Stimulated activated CD8-positive, alpha-beta memory T cell treated with anti-CD3 and anti-CD28 coated beads, Interleukin-4, amount 100 ng/mL, for 24 hours (primary cell): ENCODE results near the gene ST6GAL1.
A peak's percentile ranks its signal among the peaks of the same experiment; 100 is the strongest.
"Not testable (repeated sequence)": the region's sequence is repeated elsewhere in the genome, so short reads cannot be mapped to it uniquely, and the experiment has no call there.

Experiments
- DNase-seq: peaks from one replicate; pipeline ENCODE4 v3.0.0-alpha.2; 2020; ENCODE audit warnings: low read depth

The ST6GAL1 gene

GRCh38 chr3:186994000-186994955, 64.0 kb downstream of the ST6GAL1 start:
- no peak for DNase-seq

- no peak for DNase-seq
Observed at GRCh38 chr3:186996356-186996755, 66.0 kb downstream of the ST6GAL1 start.

DNA sequence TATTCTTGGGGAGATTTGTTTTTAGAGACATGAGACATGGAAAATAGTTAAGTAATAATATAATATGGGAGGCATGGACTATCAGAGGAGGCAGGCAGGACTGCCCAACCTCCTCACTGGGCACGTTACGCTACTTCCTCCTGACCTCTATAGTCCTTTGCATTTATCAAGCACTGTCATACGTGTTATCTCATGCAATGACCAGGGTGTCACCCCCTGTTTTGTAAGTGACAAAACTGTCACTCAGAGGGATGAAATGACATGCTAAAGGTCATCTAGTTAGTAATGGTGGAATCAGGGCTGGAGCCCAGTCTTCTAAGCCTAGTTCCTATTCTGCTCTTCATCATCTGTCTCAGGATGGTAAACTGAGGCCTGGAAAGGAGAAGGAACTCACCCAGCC, 66.7 kb downstream of the ST6GAL1 start:
- DNase-seq: no peak

DNA sequence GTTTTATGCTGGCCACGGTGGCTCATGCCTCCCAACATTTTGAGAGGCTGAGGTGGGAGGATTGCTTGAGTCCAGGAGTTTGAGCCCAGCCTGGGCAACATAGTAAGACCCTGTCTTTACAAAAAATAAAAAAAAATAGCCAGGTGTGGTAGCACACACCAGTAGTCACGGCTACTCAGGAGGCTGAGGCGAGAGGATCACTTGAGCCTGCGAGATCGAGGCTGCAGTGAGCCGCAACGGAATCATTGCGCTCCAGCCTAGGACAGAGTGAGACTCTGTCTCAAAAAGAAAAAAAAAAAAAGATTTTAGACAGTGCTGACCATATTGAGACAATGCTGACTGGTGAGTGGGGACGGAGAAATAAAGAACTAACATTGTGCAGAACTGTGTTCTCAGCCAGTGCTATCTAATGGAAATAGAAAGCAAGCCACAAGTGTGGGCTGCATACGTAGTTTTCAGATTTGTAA, 67.2 kb downstream of the ST6GAL1 start:
- no peak for DNase-seq

GRCh38 chr3:186998937-186999368, 68.6 kb downstream of the ST6GAL1 start:
- DNase-seq: no peak

DNA sequence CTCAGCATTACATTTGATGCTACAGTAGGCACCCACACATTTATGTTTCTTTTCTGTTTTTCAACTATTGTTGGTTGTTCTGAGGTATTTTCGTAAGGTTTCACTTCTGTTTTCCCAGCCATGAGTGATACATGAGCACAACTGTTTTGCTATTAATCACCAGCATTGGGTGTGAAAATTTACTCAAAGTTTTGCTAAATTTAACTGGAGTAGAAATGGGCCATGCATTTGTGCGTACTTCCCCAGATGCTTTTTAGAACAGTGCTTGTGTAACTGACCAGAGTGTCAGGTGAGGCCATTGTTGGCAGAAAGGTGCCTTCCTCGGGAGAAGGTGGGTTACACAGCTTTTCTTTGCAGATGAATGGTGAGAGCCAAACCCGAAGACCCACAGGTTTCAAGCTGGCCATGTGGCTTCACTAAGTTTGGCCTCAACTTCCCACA, 70.4 kb downstream of the ST6GAL1 start:
- DNase-seq: no peak

- DNase-seq: no peak
Observed at GRCh38 chr3:187002915-187003314, 72.6 kb downstream of the ST6GAL1 start.

GRCh38 chr3:187005827-187006481, 75.6 kb downstream of the ST6GAL1 start:
- DNase-seq: no peak

DNA sequence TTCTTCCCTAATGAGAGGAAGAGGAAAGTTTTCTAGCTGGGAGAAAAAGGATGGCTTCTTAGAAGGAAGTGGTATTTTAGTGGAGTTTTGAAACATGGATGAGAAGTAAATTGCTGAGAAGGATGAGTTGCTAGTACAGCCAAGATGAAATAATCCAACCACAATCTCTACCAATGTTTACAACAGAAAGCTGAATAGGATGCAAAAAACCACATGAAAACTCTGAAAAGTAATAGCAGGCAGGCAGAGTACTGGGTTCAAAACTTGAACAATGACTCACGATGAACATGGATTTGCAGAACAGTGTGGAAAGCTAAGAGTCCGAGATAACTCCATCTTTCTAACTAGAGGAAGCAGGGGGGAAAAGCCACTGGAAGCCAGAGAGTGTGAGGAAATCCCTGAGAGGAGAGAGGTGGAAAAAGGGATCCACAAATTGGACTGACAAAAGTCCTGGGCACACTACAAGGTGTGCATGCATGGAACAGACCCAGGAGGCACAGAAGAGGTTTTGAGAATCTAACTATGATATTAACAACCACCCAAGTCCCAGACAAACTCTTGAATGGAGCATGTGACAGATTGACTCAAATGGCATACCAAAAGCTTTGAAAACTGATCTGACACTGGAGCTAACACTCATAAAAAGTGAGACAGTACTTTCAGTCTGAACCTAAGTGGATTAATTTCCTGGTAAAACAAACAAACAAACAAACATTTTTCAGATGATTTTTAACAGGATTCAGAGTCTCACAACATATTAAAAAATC, 76.7 kb downstream of the ST6GAL1 start:
- no peak for DNase-seq

GRCh38 chr3:187010382-187010781, 80.1 kb downstream of the ST6GAL1 start:
- not testable (repeated sequence) for DNase-seq

DNA sequence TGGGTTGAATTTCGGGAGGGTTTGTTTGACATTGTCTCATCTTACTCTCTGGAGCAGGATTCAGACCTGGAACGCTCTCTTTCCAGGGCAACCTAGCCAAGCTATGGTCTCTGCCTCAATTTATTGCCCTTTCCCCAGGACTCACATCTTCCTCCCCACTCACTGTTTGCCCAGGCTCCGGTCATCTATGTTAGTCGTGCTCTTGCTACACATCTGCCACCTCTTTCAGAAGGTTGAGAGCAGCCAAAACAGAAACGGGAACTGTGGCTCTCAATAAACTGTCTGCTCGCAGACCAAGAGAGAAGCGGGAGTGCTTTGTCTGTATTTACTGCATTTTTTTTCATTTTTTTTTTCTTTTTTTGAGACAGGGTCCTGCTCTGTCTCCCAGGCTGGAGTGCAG, 81.6 kb downstream of the ST6GAL1 start:
- DNase-seq: no peak

GRCh38 chr3:187012609-187013051, 82.3 kb downstream of the ST6GAL1 start:
- peak; percentile 33 for DNase-seq

- no peak for DNase-seq
Observed at GRCh38 chr3:187013159-187013716, 82.9 kb downstream of the ST6GAL1 start.

DNA sequence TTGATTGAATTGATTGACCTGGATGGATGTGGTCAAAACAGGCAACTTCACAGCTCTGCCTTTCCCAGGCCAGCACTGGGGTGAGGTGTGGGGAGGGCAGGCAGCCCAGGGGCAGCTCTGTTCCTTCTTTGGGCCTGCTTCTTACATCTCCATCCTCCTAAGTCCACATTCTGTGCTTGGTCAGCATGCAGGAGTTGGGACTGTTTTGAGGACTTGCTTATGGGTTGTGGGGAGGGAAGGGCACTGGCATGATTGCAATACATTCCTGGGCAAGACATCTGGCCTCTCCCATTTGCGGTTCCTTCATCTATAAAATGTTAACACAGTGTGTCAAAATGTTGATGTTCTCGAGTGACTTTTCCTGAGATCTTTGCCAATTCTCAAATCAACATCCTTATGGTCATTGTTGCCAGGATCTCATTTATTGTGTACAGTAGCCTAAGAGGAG, 84.1 kb downstream of the ST6GAL1 start:
- DNase-seq: no peak

DNA sequence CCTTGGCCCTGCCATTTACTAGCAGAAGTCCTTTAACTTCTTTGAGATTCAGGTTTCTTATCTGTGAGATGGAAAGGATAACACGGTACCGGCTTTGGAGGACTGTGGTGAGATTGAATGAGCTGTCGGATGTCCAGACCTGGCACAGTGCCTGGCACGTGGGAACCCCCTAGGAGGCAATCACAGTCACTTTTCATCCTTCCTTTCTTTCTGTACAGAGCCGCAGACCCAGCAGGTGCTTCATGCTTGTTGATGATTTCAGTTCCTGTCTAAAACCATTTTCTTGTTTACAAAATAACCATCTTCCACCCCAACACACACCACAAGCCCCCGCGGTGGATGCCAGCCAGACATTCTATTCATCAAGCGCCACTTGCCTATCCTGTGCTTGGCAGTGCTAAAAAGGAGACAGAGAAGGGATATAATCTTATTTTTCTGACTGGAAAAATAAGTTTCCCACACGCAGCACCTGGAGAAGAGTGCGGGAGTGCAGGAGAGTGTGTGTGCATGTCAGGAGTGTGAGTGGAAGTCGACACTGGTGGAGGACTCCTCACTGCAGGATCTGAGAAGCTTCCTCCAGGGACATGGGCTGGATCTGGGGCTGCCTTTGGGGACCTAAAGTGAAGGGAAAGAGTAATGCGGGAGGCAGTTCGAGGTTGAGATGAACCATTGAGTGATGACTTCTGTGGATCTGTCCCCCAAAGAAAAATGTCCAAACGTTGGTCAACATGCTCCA, 85.7 kb downstream of the ST6GAL1 start:
- no peak for DNase-seq

- no peak for DNase-seq
Observed at GRCh38 chr3:187016639-187017345, 86.5 kb downstream of the ST6GAL1 start.

GRCh38 chr3:187017511-187018230, 87.3 kb downstream of the ST6GAL1 start:
- no peak for DNase-seq

GRCh38 chr3:187019542-187020072, 89.3 kb downstream of the ST6GAL1 start:
- DNase-seq: no peak

DNA sequence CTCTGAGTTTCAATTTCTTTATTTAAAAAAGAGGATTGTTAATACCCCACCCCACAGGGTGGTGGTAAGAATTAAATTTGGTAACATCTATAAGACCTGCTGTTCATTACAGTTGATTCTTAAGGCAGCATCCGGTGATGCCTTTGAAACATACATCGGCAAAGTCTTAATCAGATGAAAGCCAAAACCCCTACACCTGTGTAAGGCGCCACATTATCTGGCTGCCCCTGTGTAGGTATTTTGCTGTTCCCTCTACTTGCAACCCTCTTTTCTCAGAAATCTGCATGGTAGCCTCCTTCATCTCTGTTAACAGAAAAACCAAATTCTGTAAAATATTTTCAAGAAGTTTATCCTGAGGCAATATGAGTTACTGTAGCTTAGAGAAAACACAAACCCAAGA, 90.0 kb downstream of the ST6GAL1 start:
- no peak for DNase-seq
